Natural killer cell (primary cell): ENCODE measurements around the gene ARID1B. TPM values are rescaled to one million over a fixed set of nuclear protein-coding genes. Genes with fewer than 3 reads are reported as not detected.

Experiments used
- ATAC-seq, 3 donors: fragments of 150-1000 bp in 2 of 3; fragments of 200-7000 bp in 1 of 3; cut with Tn5 transposase; 1 replicate in 1 of 3; 2 replicates in 2 of 3; pipeline ENCODE4 v1.10.0; 2021; ENCODE audit warnings: mild to moderate bottlenecking in 2 of 3, moderate library complexity in 2 of 3
- DNase-seq, 2 donors: peaks; one replicate each; pipeline versions ENCODE4 v3.0.0 to v3.0.0-alpha.2; 2013 to 2021; ENCODE audit warnings: mixed read lengths in 1 of 2
- H3K27ac ChIP-seq: one replicate; pipeline ENCODE4 v1.5.1; 2013; ENCODE audit warnings: mild to moderate bottlenecking, low read length
- H3K27me3 ChIP-seq: one replicate; pipeline ENCODE4 v1.6.1; 2013; ENCODE audit warnings: low read length; ENCODE audit not compliant: control insufficient read depth, insufficient read depth
- H3K36me3 ChIP-seq: one replicate; pipeline ENCODE4 v1.6.1; 2013; ENCODE audit warnings: low read length; ENCODE audit not compliant: control insufficient read depth, insufficient read depth
- H3K4me1 ChIP-seq: one replicate; pipeline ENCODE4 v1.6.1; 2013; ENCODE audit warnings: low read length; ENCODE audit not compliant: control insufficient read depth, insufficient read depth
- H3K4me3 ChIP-seq: one replicate; pipeline ENCODE4 v1.5.1; 2013; ENCODE audit warnings: low read length
- H3K9me3 ChIP-seq: one replicate; pipeline ENCODE4 v1.6.1; 2013; ENCODE audit warnings: low read length; ENCODE audit not compliant: control insufficient read depth, insufficient read depth
- H3K27ac Mint-ChIP-seq, 2 donors: one replicate each; pipeline ENCODE4 v1.8.0; 2022; ENCODE audit warnings: mild to moderate bottlenecking in 2 of 2, mixed read lengths in 2 of 2, moderate library complexity in 1 of 2
- H3K27me3 Mint-ChIP-seq, 2 donors: one replicate each; pipeline ENCODE4 v1.8.0; 2022; ENCODE audit warnings: low read depth in 2 of 2, mixed read lengths in 2 of 2
- H3K36me3 Mint-ChIP-seq: one replicate; pipeline ENCODE4 v1.8.0; 2022; ENCODE audit warnings: mixed read lengths
- H3K4me1 Mint-ChIP-seq, 2 donors: one replicate each; pipeline ENCODE4 v1.8.0; 2022; ENCODE audit warnings: mixed read lengths in 2 of 2
- H3K4me3 Mint-ChIP-seq: one replicate; pipeline ENCODE4 v1.8.0; 2022; ENCODE audit warnings: mild to moderate bottlenecking, moderate library complexity, mixed read lengths
- H3K9me3 Mint-ChIP-seq, 2 donors: one replicate each; pipeline ENCODE4 v1.8.0; 2022; ENCODE audit warnings: mixed read lengths in 2 of 2
- WGBS: methylation state at CpG from one replicate; pipeline ENCODE4 v1.1.7; 2013; ENCODE audit warnings: missing lambda C conversion rate; ENCODE audit not compliant: insufficient coverage; 5-methylcytosine and 5-hydroxymethylcytosine counted together
- intact Hi-C: fragments of 100-400 bp; cut with micrococcal nuclease; formaldehyde crosslinking; loops from one replicate; pipeline ENCODE4 v1.14.2; 2022
- total RNA-seq, 4 donors: library from RNA; stranded (reverse); fragments of 120-200 nt in 1 of 4; gene quantifications; one replicate each; pipeline versions ENCODE4 v1.2.3 to v1.2.4, GENCODE V29; 2013 to 2022
- TF ChIP-seq, protein P1 (sequence below): fragments of 200-600 bp; IDR thresholded peaks from one replicate; pipeline ENCODE4 v1.8.0; 2022; ENCODE audit warnings: antibody characterized with exemption

The ARID1B gene
- total RNA-seq, 3 donors from 2014 or later (not counting 1 experiment from before 2014, with no cell fraction given): 180 to 201 (median 189) TPM

- Histone ChIP-seq H3K4me1 (no peaks in the 10 kb centered on the region), H3K36me3 (peaks cover 71% of the 10 kb centered on the region), H3K4me3 (no peak overlapping the region), H3K9me3 (no peaks in the 10 kb centered on the region), H3K27me3 (no peaks in the 10 kb centered on the region), H3K27ac (no peak overlapping the region)
- Mint-ChIP-seq H3K27ac (no peak overlapping the region), H3K4me3 (no peak overlapping the region), H3K36me3 (peaks cover 38% of the 10 kb centered on the region), H3K27me3 (no peaks in the 10 kb centered on the region), H3K4me1 (peaks cover 0 to 4% of the 10 kb centered on the region in 2 donors), H3K9me3 (no peaks in the 10 kb centered on the region)
- WGBS: 96% methylated on average over 17 of the region's 17 CpGs
- ATAC-seq (no peak), DNase-seq (no peak)
- intact Hi-C loops: no loop called here
- TF ChIP-seq, protein P1, sequence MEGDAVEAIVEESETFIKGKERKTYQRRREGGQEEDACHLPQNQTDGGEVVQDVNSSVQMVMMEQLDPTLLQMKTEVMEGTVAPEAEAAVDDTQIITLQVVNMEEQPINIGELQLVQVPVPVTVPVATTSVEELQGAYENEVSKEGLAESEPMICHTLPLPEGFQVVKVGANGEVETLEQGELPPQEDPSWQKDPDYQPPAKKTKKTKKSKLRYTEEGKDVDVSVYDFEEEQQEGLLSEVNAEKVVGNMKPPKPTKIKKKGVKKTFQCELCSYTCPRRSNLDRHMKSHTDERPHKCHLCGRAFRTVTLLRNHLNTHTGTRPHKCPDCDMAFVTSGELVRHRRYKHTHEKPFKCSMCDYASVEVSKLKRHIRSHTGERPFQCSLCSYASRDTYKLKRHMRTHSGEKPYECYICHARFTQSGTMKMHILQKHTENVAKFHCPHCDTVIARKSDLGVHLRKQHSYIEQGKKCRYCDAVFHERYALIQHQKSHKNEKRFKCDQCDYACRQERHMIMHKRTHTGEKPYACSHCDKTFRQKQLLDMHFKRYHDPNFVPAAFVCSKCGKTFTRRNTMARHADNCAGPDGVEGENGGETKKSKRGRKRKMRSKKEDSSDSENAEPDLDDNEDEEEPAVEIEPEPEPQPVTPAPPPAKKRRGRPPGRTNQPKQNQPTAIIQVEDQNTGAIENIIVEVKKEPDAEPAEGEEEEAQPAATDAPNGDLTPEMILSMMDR: no peak
Observed at GRCh38 chr6:157201083-157201482, 423.9 kb downstream of the ARID1B start.

DNA sequence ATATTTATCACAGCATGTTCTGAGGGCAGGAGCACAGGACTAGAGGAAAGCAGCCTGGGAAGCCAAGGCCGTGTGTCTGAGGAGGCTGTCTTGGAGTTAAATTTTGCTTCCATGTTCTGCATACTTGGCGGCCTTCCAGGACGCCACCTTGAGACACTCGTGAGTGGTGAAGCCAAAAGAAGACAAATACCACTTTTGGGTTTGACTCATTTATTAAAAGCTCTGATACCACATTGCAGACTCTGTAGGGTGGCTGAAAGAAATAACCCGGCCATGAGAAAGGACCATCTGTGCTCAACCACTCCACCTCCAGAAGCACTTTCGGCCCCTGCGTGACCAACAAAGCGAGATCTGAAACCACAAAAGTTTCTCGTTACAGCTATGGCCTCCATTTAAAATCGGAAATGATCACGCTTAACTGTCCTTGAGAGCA lies 426.1 kb downstream of the ARID1B start:
- Mint-ChIP-seq H3K36me3 (peaks cover 37% of the 10 kb centered on the region), H3K27ac (no peak overlapping the region), H3K4me3 (no peak overlapping the region), H3K4me1 (peaks cover 0 to 4% of the 10 kb centered on the region in 2 donors), H3K27me3 (no peaks in the 10 kb centered on the region), H3K9me3 (no peaks in the 10 kb centered on the region)
- TF ChIP-seq, protein P1: no peak
- H3K9me3 ChIP-seq: no peaks in the 10 kb centered on the region
- peaks cover 73% of the 10 kb centered on the region for H3K36me3 ChIP-seq
- no peak overlapping the region for H3K27ac ChIP-seq
- no peaks in the 10 kb centered on the region for H3K27me3 ChIP-seq
- H3K4me1 ChIP-seq: no peaks in the 10 kb centered on the region
- ATAC-seq (no peak), DNase-seq (no peak)
- no peak overlapping the region for H3K4me3 ChIP-seq
- intact Hi-C loops: no loop called here
- WGBS: 85% methylated on average over 11 of the region's 11 CpGs

GRCh38 chr6:157203764-157204163 lies 426.6 kb downstream of the ARID1B start:
- DNase-seq (no peak), ATAC-seq (no peak)
- Histone ChIP-seq H3K36me3 (peaks cover 72% of the 10 kb centered on the region), H3K4me3 (no peak overlapping the region), H3K27ac (no peak overlapping the region), H3K9me3 (no peaks in the 10 kb centered on the region), H3K4me1 (no peaks in the 10 kb centered on the region), H3K27me3 (no peaks in the 10 kb centered on the region)
- H3K27ac Mint-ChIP-seq: no peak overlapping the region
- no peaks in the 10 kb centered on the region for H3K27me3 Mint-ChIP-seq
- intact Hi-C loops: no loop called here
- H3K4me3 Mint-ChIP-seq: no peak overlapping the region
- peaks cover 0 to 4% of the 10 kb centered on the region in 2 donors for H3K4me1 Mint-ChIP-seq
- H3K36me3 Mint-ChIP-seq: peaks cover 37% of the 10 kb centered on the region
- WGBS: 94% methylated on average over 5 of the region's 6 CpGs
- no peaks in the 10 kb centered on the region for H3K9me3 Mint-ChIP-seq
- TF ChIP-seq, protein P1: no peak
